Muscle layer of colon (tissue), 2 donors: ENCODE results near the gene FAM83C.
"Not testable (repeated sequence)": the region's sequence is repeated elsewhere in the genome, so short reads cannot be mapped to it uniquely, and the experiment has no call there.

ENCODE experiments used
- H3K27ac ChIP-seq: one replicate; pipeline ENCODE4 v1.7.0; 2013; ENCODE audit warnings: low read depth, mild to moderate bottlenecking, low read length, moderate library complexity
- H3K27me3 ChIP-seq, 2 donors: one replicate each; pipeline ENCODE4 v1.7.0; 2013; ENCODE audit warnings: low read length in 2 of 2, mild to moderate bottlenecking in 2 of 2; ENCODE audit not compliant: insufficient read depth in 2 of 2, control insufficient read depth in 1 of 2
- H3K36me3 ChIP-seq: one replicate; pipeline ENCODE4 v1.7.0; 2013; ENCODE audit warnings: mild to moderate bottlenecking, low read length; ENCODE audit not compliant: insufficient read depth
- H3K4me1 ChIP-seq: one replicate; pipeline ENCODE4 v1.7.0; 2013; ENCODE audit warnings: mild to moderate bottlenecking, low read length; ENCODE audit not compliant: insufficient read depth
- H3K4me3 ChIP-seq, 2 donors: one replicate each; pipeline ENCODE4 v1.7.0; 2013; ENCODE audit warnings: low read length in 2 of 2, low read depth in 1 of 2, mild to moderate bottlenecking in 1 of 2, moderate library complexity in 1 of 2
- H3K9ac ChIP-seq: one replicate; pipeline ENCODE4 v1.7.0; 2013; ENCODE audit warnings: low read length
- H3K9me3 ChIP-seq: one replicate; pipeline ENCODE4 v1.7.0; 2013; ENCODE audit warnings: mild to moderate bottlenecking, low read length
- donor health status: abdominal sarcoma.
- donor health status: Adenocarcinoma of cecum.

The FAM83C gene

DNA sequence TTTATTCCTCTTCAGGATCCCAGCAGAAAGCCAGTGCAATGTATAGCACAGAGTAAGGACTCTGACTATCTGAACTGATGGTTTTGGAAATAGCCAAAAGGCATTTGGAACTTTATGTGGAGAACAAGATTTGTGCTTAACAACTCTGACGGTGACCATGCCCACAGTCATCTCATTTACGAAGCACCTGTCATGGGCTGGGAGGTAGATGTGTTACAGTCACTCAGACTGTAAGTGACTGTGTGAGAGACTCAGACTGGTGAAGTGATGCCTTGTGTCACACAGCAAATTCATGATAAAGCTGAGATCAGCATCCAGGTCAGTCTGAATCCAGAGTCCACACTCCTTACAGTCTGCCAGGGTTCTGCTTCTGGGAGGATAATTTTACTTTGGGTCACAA lies 23.9 kb upstream of the FAM83C start:
- Histone ChIP-seq H3K27me3 (no peaks in the 10 kb centered on the region), H3K9me3 (no peaks in the 10 kb centered on the region), H3K36me3 (no peaks in the 10 kb centered on the region), H3K4me3 (no peak overlapping the region), H3K4me1 (peaks cover 46% of the 10 kb centered on the region), H3K9ac (no peak overlapping the region), H3K27ac (peak overlapping the region; percentile 10)

DNA sequence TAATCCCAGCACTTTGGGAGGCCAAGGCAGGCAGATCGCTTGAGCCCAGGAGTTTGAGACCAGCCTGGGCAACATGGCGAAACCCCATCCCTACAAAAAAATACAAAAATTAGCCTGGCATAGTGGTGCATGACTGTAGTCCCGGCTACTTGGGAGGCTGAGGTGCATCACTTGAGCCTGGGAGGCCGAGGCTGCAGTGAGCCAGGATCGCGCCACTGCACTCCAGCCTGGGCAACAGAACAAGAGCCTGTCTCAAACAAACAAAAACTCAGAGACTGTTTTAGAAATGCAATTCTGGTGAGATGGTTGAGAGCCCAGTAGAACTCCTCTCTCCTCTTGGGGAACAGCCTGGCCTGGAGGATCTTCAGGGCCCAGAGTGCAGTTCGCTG lies 23.4 kb upstream of the FAM83C start:
- not testable (repeated sequence) for H3K36me3 ChIP-seq, H3K9ac ChIP-seq, H3K9me3 ChIP-seq, H3K27me3 ChIP-seq, H3K4me3 ChIP-seq
- peaks cover 44% of the 10 kb centered on the region for H3K4me1 ChIP-seq
- H3K27ac ChIP-seq = peak overlapping the region; percentile 10

DNA sequence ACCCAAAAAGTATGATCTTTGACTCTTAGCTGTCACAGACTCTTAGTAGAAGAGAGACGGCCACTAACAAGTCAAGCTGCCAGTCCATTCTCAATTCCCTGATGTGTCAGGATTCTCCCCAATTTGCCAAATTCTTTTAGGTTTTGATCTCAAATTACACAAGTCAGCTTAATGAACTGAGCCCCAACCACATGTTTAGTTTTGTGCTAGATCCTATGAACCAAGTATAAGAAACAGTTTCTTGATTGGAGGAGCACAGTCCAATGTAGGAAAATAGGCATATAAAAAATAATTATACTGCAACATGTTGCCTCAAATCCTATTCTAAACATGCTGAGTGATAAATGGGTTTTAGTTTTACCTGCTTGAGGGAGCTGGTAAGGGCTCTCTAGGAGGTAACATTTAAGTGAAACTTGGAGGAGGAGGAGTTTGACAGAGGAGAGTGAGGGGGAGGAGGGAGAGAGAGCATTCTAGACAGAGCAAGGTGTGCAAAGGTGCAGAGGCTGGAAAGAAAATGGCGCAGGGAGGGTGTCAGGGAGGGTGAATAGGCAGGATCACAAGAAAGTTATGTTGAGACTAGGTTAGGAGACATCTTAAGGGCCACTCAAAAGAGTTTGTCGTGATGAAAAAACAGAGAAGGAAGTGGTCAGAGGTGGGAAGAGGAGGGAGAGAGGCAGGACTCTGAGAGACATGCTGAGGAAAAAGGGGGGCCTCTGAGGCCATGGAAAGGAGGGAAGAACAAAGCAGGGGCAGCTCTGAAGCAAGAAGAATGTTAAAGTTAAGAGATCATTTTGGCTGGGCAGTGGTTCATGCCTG lies 22.8 kb upstream of the FAM83C start:
- Histone ChIP-seq H3K27me3 (no peaks in the 10 kb centered on the region), H3K27ac (no peak overlapping the region), H3K36me3 (no peaks in the 10 kb centered on the region), H3K9me3 (no peaks in the 10 kb centered on the region), H3K9ac (no peak overlapping the region), H3K4me1 (peaks cover 38% of the 10 kb centered on the region), H3K4me3 (no peak overlapping the region)

DNA sequence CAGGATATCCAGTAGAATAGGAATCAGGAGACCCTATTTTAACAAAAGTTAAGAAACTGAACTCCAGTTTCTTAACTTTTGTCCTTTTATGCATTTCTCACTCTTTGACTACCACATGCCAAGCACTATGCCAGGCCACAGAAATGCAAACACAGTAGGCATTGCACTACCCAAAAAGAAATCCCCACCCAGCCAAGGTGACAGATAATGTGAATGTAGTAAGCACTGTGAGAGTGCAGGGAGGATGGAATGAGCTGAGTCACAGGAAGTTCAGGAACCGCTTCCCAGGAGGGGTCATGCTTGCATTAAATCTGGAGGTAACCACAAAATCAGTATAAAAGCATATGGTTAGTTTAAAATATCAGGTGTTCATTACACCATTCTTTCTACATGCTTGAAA lies 20.1 kb upstream of the FAM83C start:
- Histone ChIP-seq H3K4me3 (no peak overlapping the region), H3K27me3 (no peaks in the 10 kb centered on the region), H3K9ac (no peak overlapping the region), H3K27ac (no peak overlapping the region), H3K36me3 (no peaks in the 10 kb centered on the region), H3K4me1 (peaks cover 27% of the 10 kb centered on the region), H3K9me3 (no peaks in the 10 kb centered on the region)

DNA sequence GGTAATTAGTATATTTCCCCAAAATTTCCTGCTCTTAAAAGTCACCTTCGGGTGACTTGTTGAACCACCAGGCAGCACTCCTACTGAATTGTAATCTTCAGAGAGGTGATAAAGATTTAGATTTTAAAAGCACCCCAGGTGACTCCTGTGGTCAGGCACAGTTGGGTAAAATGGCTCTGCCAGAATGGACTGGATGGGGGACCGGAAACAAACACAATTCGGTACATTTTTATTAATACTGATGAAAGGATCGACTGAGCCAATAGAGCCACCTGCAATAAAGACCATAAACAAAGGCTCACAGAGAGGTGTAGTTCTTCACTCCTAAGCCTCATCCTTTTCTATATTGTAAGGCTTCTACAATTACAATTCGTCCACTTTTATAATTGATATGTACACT lies 19.6 kb upstream of the FAM83C start:
- H3K36me3 ChIP-seq = no peaks in the 10 kb centered on the region
- no peak overlapping the region for H3K9ac ChIP-seq
- H3K4me1 ChIP-seq = peaks cover 31% of the 10 kb centered on the region
- no peaks in the 10 kb centered on the region for H3K9me3 ChIP-seq
- no peak overlapping the region for H3K27ac ChIP-seq
- H3K27me3 ChIP-seq = no peaks in the 10 kb centered on the region
- no peak overlapping the region for H3K4me3 ChIP-seq

DNA sequence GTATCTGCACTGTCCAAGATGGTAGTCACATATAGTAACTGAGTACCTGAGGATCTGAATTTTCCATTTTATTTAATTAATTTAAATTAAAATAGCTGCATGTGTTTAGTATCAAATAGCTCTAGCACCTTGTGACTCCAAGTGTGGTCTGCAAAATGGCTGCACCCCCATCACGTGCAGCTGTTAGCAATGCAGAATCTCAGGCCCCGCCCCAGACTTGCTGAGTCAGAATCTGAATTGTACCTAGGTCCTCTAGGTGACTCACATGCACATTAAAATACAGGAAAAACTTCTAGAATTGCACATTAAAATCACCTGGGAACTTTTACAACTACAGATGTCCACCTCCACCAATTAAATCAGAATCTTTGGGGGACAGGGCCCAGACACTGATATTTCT lies 19.2 kb upstream of the FAM83C start:
- no peak overlapping the region for H3K27ac ChIP-seq
- peaks cover 35% of the 10 kb centered on the region for H3K4me1 ChIP-seq
- no peak overlapping the region for H3K9ac ChIP-seq

DNA sequence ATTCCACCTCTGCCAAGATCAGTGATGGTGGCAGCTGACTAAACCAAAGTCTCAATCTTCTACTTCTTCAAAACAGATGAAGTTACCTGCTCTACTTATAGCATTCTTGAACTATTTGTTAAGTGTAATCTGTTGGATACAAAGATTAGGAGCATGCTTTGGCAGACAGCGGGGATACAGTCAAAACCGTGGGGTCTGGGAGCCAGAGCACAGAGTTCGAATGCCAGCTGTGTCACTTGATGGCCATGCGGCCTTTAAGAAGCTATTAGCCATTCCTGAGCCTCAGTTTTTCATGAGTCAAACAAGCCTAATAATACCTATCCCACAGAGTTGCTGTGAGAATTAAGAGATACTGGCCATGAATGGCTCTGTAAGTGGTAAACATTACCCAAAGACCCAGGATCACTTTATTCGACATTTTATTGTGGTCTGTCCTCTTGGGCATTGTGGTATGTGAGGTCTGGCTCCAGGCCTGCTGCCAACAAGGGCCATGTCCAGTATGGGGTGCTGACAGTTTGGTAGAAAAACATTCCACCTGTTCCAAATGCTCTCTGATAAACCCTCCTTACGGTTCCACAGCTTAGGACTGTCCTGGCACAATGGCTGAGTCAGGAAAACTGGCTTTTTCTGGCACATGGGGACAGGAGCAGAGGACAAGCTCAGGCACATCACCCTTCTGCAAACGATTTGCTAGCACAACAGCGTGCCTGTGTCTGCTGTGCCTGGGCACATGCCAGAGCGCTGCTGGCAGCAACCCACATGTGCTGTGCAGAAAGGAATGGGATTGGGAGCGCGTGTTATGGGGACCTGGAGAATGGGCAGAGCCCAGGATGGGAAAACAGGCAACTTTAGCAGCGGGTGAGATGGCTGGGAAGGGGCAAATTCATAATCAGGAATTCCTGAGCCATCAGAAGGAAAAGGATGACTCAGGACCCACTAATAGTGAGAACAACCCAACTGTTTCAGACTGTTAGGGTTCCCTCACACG lies 15.7 kb upstream of the FAM83C start:
- peak overlapping the region; percentile 64 for H3K27ac ChIP-seq
- H3K4me3 ChIP-seq = no peak overlapping the region
- peaks cover 8% of the 10 kb centered on the region for H3K36me3 ChIP-seq
- H3K4me1 ChIP-seq = peaks cover 47% of the 10 kb centered on the region
- H3K9me3 ChIP-seq = no peaks in the 10 kb centered on the region
- no peak overlapping the region for H3K9ac ChIP-seq
- no peaks in the 10 kb centered on the region for H3K27me3 ChIP-seq

More for the DNA sequence above, 19.2 kb upstream of the FAM83C start:
- no peak overlapping the region for H3K4me3 ChIP-seq
- H3K27me3 ChIP-seq = no peaks in the 10 kb centered on the region
- H3K9me3 ChIP-seq = no peaks in the 10 kb centered on the region
- peaks cover 4% of the 10 kb centered on the region for H3K36me3 ChIP-seq

DNA sequence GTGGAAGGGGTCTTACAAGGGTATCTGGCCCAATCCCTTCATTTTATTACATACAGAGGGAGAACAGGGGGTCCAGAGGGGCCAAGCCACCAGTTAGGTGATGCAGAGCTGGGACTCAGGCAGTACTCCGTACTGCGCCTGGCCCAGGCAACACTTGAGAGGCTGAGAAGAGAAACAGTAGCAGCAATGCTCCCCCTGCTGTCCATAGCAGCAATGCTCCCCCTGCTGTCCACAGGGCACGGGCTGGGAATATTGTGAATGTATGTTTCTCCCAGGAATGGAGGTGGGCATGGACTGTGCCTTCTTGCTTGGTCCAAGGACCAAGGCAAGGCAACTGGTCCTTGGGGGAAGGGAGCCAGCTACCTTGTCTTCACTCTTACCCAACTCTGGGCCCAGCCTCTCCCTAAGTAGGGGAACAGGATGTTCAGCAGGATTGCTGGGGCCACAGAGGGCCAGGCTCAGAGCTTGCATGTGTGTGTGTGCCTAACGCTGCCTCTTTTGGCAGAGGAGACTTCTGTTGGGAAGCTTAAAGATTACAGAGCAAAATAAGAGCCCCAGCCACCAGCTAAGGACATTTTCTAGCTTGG lies 14.8 kb upstream of the FAM83C start:
- no peak overlapping the region for H3K9ac ChIP-seq
- no peaks in the 10 kb centered on the region for H3K9me3 ChIP-seq
- H3K4me1 ChIP-seq = peaks cover 57% of the 10 kb centered on the region
- peaks cover 8% of the 10 kb centered on the region for H3K36me3 ChIP-seq
- no peak overlapping the region for H3K4me3 ChIP-seq
- peak overlapping the region; percentile 64 for H3K27ac ChIP-seq
- no peaks in the 10 kb centered on the region for H3K27me3 ChIP-seq

DNA sequence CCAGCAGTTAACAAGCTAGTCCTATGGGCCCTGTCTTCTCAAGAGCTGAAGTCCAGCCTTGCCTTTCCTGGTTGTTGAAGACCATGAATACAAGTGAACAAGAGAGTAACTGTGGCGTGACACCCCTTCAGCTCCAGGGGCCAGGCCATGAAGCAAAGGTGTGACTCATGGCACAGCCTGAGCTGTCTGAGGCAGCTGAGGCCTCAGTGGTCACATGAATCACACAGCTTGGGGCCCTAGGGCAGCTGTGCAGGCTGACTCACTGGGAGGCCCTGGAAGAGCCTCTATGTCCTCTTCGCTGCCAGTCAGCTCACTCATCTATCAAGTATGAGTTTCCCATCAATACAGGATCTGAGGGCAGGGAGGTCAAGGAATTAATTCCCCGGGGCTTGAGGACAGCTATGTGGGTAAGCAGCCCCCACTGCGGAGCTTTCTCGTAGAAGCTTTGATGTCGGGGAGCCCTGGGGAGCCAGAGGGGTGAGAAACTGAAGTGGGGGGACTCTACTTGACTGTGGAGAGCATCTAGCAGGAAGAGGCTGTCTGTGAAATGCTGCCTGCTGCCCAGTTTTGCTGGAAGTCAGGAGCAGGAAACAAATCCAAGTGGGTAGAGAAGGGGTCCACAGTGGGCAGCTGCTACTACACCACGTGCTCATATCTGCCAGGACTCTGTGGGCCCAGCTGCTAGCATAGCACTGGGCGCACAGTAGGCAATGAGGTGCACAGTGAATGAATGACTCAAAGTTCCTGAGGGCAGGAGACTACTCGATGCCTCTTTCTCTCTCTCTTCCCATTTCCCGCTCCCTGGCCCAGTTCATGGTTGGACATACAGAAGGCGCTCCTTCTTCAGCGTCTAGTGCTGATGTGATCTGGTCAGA lies 13.7 kb upstream of the FAM83C start:
- Histone ChIP-seq H3K27ac (peak overlapping the region; percentile 64), H3K4me1 (peaks cover 61% of the 10 kb centered on the region)

DNA sequence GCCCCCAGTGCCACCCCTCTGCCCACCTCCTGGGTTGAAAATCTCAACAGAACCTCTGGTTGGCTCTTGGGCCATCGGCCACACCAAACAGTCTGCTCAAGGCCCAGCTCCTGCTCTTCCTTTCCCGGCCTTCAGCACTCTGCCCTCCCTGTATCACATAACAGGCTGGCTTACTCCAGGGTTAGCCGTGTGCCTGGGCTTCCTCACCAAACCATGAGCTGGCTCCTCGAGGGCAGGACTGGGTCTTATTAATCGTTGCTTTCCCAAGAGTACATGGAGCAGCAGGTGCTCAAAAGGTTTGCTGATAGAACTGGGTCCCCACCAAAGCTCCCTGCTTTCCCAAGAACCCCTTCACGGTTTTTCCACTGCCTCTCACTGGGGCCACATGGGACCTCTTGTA lies 12.7 kb upstream of the FAM83C start:
- Histone ChIP-seq H3K4me3 (no peak overlapping the region), H3K36me3 (peaks cover 8% of the 10 kb centered on the region), H3K27ac (no peak overlapping the region), H3K9ac (no peak overlapping the region), H3K4me1 (peaks cover 61% of the 10 kb centered on the region), H3K9me3 (no peaks in the 10 kb centered on the region), H3K27me3 (no peaks in the 10 kb centered on the region)

More for the DNA sequence above, 13.7 kb upstream of the FAM83C start:
- Histone ChIP-seq H3K4me3 (no peak overlapping the region), H3K9ac (no peak overlapping the region), H3K27me3 (no peaks in the 10 kb centered on the region), H3K36me3 (peaks cover 8% of the 10 kb centered on the region), H3K9me3 (no peaks in the 10 kb centered on the region)
